ENCODE measurements around the gene CST11. TPM values are rescaled to one million over a fixed set of nuclear protein-coding genes. Genes with fewer than 3 reads are reported as not detected.
A peak's percentile ranks its signal among the peaks of the same experiment; 100 is the strongest.

Gene CST11
- total and polyA plus RNA-seq, 11 donors: not detected

DNA sequence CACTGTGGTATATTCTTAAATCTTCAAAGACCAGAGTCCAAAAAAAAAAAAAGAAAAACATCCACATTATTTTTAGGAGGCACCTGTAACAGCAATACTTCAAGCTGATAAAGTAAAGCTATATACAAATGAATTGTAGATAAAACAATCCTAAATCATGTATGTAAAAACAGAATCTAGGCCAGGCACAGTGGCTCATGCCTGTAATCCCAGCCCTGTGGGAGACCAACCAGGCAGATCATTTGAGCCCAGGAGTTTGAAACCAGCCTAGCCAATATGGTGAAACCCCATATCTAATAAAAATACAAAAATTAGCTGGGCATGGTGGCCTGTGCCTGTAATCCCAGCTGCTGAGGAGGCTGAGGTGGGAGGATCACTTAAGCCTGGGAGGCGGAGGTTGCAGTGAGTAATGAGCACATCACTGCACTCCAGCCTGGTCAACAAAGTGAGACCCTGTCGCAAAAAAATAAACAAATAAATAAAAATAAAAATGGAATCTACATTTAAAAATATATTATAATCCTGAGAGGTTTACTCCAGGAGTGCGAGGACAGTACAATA is 38.7 kb downstream of the CST11 start:
- 82 to 99% (median 97%) methylated on average over 3 of the region's 3 CpGs for WGBS, 4 donors
- no peak for ATAC-seq
- no peaks in the 10 kb centered on the region for H3K27me3 ChIP-seq
- DNase-seq: no peak
- H3K4me3 ChIP-seq: no peak overlapping the region
- peaks cover 0 to 3% (median 0%) of the 10 kb centered on the region in 9 donors for H3K36me3 ChIP-seq
- H3K9me3 ChIP-seq: no peaks in the 10 kb centered on the region
- H3K4me1 ChIP-seq: peaks cover 0 to 73% (median 33%) of the 10 kb centered on the region in 12 donors
- TF ChIP-seq POLR2A (IDR thresholded peaks at IDR 0.05): no peak
- TF ChIP-seq, protein P1, sequence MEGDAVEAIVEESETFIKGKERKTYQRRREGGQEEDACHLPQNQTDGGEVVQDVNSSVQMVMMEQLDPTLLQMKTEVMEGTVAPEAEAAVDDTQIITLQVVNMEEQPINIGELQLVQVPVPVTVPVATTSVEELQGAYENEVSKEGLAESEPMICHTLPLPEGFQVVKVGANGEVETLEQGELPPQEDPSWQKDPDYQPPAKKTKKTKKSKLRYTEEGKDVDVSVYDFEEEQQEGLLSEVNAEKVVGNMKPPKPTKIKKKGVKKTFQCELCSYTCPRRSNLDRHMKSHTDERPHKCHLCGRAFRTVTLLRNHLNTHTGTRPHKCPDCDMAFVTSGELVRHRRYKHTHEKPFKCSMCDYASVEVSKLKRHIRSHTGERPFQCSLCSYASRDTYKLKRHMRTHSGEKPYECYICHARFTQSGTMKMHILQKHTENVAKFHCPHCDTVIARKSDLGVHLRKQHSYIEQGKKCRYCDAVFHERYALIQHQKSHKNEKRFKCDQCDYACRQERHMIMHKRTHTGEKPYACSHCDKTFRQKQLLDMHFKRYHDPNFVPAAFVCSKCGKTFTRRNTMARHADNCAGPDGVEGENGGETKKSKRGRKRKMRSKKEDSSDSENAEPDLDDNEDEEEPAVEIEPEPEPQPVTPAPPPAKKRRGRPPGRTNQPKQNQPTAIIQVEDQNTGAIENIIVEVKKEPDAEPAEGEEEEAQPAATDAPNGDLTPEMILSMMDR (IDR thresholded peaks at IDR 0.05): no peak
- H3K27ac ChIP-seq: no peak overlapping the region
- intact Hi-C loops (cut with DNase I): loop anchor here in 2 of 10 donors (5.0 to 10.0 kb wide), 2 partner anchors 49 to 52 kb away; partner anchors contain the start of gene GZF1 (in 2 of the 2)

DNA sequence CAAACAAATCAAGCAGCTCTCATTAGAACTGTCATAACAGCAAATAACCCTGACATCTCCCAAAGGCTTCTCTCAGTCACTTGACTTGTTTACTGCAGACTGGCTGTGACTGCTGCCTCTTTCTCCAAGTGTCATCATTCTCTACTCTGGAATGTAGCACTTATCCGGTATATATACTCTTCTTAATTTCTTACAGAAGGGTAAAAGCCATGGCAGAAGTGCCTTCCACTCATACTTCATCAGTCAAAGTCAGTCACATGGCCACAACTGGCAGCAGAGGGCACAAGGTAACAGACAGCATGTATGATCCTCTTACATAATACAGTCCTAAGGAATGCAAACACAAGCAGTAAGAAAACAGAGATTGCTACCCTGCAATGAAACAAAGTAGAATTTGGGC is 40.6 kb downstream of the CST11 start:
- no peaks in the 10 kb centered on the region for H3K9me3 ChIP-seq
- peaks cover 0 to 65% (median 28%) of the 10 kb centered on the region in 12 donors for H3K4me1 ChIP-seq
- peaks cover 0 to 3% (median 0%) of the 10 kb centered on the region in 9 donors for H3K36me3 ChIP-seq
- no peak for DNase-seq
- WGBS, 4 donors: 38 to 45% (median 39%) methylated on average over 1 of the region's 1 CpG
- no peak overlapping the region for H3K4me3 ChIP-seq
- TF ChIP-seq POLR2A (IDR thresholded peaks at IDR 0.05): no peak
- TF ChIP-seq, protein P1 (IDR thresholded peaks at IDR 0.05): no peak
- H3K27me3 ChIP-seq: no peaks in the 10 kb centered on the region
- ATAC-seq: peak; percentile 61 to 81 (median 70)
- intact Hi-C loops (cut with DNase I): loop anchor here in 2 of 10 donors (5.0 to 10.0 kb wide), 2 partner anchors 47 to 50 kb away; partner anchors contain the start of gene GZF1 (in 2 of the 2)
- peak overlapping the region in 5 of 12 donors; percentile 2 to 36 (median 32) for H3K27ac ChIP-seq

DNA sequence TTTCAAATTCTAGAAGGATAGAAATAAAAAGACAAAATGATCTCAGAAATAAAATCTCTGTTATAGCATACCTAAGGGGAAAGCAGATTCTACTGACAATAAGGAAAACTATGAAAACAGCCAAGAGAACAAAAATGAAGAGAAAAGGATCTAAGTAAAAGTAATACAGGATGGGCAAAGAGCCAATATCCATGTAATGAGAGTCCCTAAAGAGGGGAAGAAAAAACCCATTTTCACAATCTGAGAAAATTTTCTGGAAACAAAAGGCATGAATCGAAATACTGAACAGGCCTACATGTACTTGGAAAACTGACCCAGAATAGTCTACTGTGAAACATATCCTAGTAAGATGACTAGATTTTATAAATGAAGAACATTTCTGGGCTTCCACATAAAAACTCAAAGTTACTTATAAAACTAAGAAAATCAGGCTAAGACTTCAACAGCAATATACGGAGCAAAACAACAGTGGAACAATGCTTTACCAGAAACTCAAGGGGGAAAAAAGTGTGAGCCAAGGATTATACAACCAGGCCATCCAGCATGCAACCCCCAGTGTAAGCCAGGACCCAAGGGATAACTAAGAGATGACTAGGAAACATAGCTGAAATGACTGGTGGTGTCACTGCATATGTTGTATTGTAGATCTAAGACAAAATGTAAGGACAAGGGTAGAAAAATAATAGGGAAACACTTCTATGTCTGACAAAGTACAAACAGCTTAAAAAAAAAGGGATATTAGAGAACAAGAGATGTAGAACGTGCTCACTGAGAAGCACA is 41.6 kb downstream of the CST11 start:
- ATAC-seq: no peak
- peaks cover 0 to 3% (median 0%) of the 10 kb centered on the region in 9 donors for H3K36me3 ChIP-seq
- peaks cover 0 to 63% (median 32%) of the 10 kb centered on the region in 12 donors for H3K4me1 ChIP-seq
- no peak for DNase-seq
- no peaks in the 10 kb centered on the region for H3K27me3 ChIP-seq
- H3K27ac ChIP-seq: peak overlapping the region in 2 of 12 donors; percentile 18 to 19
- 72 to 81% (median 80%) methylated on average over 3 of the region's 3 CpGs for whole genome bisulfite sequencing, 4 donors
- TF ChIP-seq, protein P1 (IDR thresholded peaks at IDR 0.05): no peak
- no peak for TF ChIP-seq POLR2A (IDR thresholded peaks at IDR 0.05)
- H3K9me3 ChIP-seq: no peaks in the 10 kb centered on the region
- intact Hi-C loops (cut with DNase I): loop anchor here in 2 of 10 donors (5.0 to 10.0 kb wide), 2 partner anchors 46 to 49 kb away; partner anchors contain the start of gene GZF1 (in 2 of the 2)
- H3K4me3 ChIP-seq: no peak overlapping the region

DNA sequence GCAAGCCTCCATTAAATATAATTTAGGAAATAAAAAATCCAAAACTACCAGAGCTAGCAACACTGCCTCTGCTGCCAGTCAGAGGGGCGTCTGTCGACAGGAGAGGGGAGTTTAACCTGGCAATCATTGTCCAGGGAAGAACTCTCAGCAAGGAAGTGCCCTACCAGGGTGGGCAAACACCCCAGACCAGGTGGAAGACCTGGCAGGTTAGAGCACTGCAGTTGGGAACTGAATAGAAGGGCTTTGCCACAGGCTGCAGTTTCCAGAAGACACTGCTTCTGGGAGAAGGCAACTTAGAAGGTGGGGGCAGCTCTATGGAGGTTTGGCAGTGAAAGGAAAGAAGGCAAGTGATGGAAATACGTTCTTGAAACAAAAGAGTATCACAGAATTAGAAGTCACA is 42.9 kb downstream of the CST11 start:
- DNase-seq: no peak
- intact Hi-C loops (cut with DNase I): loop anchor here in 2 of 10 donors (5.0 to 10.0 kb wide), 2 partner anchors 45 to 47 kb away; partner anchors contain the start of gene GZF1 (in 2 of the 2)
- ATAC-seq: no peak
- H3K27ac ChIP-seq: no peak overlapping the region
- no peak overlapping the region for H3K4me3 ChIP-seq
- H3K27me3 ChIP-seq: no peaks in the 10 kb centered on the region
- H3K36me3 ChIP-seq: peaks cover 0 to 3% (median 0%) of the 10 kb centered on the region in 9 donors
- TF ChIP-seq, protein P1 (IDR thresholded peaks at IDR 0.05): no peak
- TF ChIP-seq POLR2A (IDR thresholded peaks at IDR 0.05): no peak
- no peaks in the 10 kb centered on the region for H3K9me3 ChIP-seq
- peaks cover 0 to 58% (median 30%) of the 10 kb centered on the region in 12 donors for H3K4me1 ChIP-seq
- 59 to 82% (median 78%) methylated on average over 3 of the region's 3 CpGs for WGBS, 4 donors
